GM12873 (cell line): ENCODE data around the gene SALL1.

Experiments
- CTCF ChIP-seq: IDR thresholded peaks from 2 replicates; pipeline ENCODE4 v1.5.1; 2012; ENCODE audit warnings: low read depth, mild to moderate bottlenecking, moderate library complexity, low read length, control low read depth; ENCODE audit not compliant: insufficient read depth; ENCODE audit errors: missing control alignments

Gene SALL1

GRCh38 chr16:51129105-51129504 lies 22.0 kb downstream of the SALL1 start:
- no peak for TF ChIP-seq CTCF

- TF ChIP-seq CTCF: no peak
Measured at GRCh38 chr16:51125992-51126391, 25.1 kb downstream of the SALL1 start.

- TF ChIP-seq CTCF: no peak
Measured at GRCh38 chr16:51124896-51125295, 26.2 kb downstream of the SALL1 start.

GRCh38 chr16:51121850-51122249 lies 29.2 kb downstream of the SALL1 start:
- TF ChIP-seq CTCF: no peak

- TF ChIP-seq CTCF: no peak
Measured at GRCh38 chr16:51120730-51121347, 30.2 kb downstream of the SALL1 start.

GRCh38 chr16:51119973-51120729 lies 30.9 kb downstream of the SALL1 start:
- TF ChIP-seq CTCF: no peak

- no peak for TF ChIP-seq CTCF
Measured at GRCh38 chr16:51119556-51119955, 31.5 kb downstream of the SALL1 start.
